Thymus (tissue), 11 donors: Measurements from ENCODE around the gene ERC1. TPM values are rescaled to one million over a fixed set of nuclear protein-coding genes. Genes with fewer than 3 reads are reported as not detected.

Experiments
- DNase-seq, 9 donors: peaks; one replicate each; pipeline ENCODE4 v3.0.0-alpha.2; 2013; ENCODE audit warnings: low spot score in 9 of 9, low read depth in 6 of 9, missing footprints in 1 of 9
- H3K27ac ChIP-seq, 2 donors: one replicate each; pipeline ENCODE4 v1.5.1; 2013; ENCODE audit warnings: control low read depth in 1 of 2, low read depth in 1 of 2, low read length in 1 of 2, mild to moderate bottlenecking in 1 of 2, moderate library complexity in 1 of 2
- H3K27me3 ChIP-seq, 2 donors: one replicate each; pipeline ENCODE4 v1.5.1; 2013; ENCODE audit warnings: low read length in 1 of 2; ENCODE audit not compliant: control insufficient read depth in 2 of 2, insufficient read depth in 1 of 2
- H3K36me3 ChIP-seq, 2 donors: one replicate each; pipeline ENCODE4 v1.5.1; 2013; ENCODE audit warnings: low read length in 1 of 2, mild to moderate bottlenecking in 1 of 2, moderate library complexity in 1 of 2; ENCODE audit not compliant: control insufficient read depth in 2 of 2, insufficient read depth in 2 of 2
- H3K4me1 ChIP-seq, 2 donors: one replicate each; pipeline ENCODE4 v1.5.1; 2013; ENCODE audit warnings: low read length in 2 of 2; ENCODE audit not compliant: control insufficient read depth in 2 of 2, insufficient read depth in 2 of 2
- H3K4me3 ChIP-seq, 2 donors: one replicate each; pipeline ENCODE4 v1.5.1; 2013; ENCODE audit warnings: low read length in 2 of 2, control low read depth in 1 of 2, mild to moderate bottlenecking in 1 of 2
- H3K9me3 ChIP-seq, 2 donors: one replicate each; pipeline ENCODE4 v1.5.1; 2013; ENCODE audit warnings: low read length in 1 of 2, mild to moderate bottlenecking in 1 of 2; ENCODE audit not compliant: control insufficient read depth in 2 of 2, insufficient read depth in 1 of 2
- whole genome bisulfite sequencing: extraction: QIAGEN DNeasy Blood & Tissue Kit; methylation state at CpG from one replicate; pipeline ENCODE4 v1.1.7; 2013; 5-methylcytosine and 5-hydroxymethylcytosine counted together
- polyA plus RNA-seq: library from polyadenylated mRNA; stranded (reverse); fragments of 200-250 nt; gene quantifications from one replicate; pipeline ENCODE4 v1.2.3, GENCODE V29; 2013
- total RNA-seq: library from RNA; stranded (reverse); fragments of 120-200 nt; gene quantifications from one replicate; pipeline ENCODE4 v1.2.4, GENCODE V29; 2013
- donor health status: healthy.

Gene ERC1
- total and polyA plus RNA-seq, 2 donors, result 4.2 to 13.8 TPM

DNA sequence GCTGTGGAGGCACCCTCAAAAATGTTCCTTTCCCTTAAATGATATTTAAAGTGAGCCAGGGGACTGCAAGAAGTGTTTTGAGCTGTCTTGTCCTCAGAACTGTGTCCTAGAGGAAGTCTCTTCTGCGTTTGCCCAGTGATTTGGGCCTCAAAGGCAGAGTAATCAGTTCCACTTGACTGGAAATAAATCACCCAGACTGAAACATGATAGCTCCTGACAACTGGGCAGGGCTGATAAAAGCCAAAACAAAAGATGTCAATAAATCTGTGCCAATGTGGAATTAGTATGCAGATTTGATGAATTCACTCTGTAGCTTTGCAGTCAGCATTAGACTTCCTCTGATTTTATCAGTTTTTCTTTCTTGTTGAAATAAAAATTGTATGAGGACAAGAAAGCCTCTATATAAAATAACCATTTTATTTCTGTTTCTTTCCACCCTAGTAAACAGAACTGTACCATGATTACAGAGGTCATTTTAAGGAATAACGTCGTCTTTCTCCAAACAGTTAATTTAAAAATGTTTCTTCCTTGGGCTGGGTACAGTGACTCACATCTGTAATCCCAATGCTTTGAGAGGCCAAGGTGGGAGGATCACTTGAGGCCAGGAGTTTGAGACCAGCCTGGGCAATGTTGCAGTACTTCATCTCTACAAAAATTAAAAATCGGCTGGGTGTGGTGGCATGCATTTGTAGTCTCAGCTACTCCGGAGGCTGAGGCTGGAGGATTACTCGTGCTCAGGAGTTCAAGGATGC, 180.8 kb downstream of the ERC1 start:
- H3K27ac ChIP-seq, result no peak overlapping the region
- no peaks in the 10 kb centered on the region for H3K27me3 ChIP-seq
- no peaks in the 10 kb centered on the region for H3K9me3 ChIP-seq
- no peak overlapping the region for H3K4me3 ChIP-seq
- WGBS, result 97% methylated on average over 6 of the region's 6 CpGs
- DNase-seq, result no peak
- H3K4me1 ChIP-seq, result no peaks in the 10 kb centered on the region
- peaks cover 0 to 5% of the 10 kb centered on the region in 2 donors for H3K36me3 ChIP-seq

DNA sequence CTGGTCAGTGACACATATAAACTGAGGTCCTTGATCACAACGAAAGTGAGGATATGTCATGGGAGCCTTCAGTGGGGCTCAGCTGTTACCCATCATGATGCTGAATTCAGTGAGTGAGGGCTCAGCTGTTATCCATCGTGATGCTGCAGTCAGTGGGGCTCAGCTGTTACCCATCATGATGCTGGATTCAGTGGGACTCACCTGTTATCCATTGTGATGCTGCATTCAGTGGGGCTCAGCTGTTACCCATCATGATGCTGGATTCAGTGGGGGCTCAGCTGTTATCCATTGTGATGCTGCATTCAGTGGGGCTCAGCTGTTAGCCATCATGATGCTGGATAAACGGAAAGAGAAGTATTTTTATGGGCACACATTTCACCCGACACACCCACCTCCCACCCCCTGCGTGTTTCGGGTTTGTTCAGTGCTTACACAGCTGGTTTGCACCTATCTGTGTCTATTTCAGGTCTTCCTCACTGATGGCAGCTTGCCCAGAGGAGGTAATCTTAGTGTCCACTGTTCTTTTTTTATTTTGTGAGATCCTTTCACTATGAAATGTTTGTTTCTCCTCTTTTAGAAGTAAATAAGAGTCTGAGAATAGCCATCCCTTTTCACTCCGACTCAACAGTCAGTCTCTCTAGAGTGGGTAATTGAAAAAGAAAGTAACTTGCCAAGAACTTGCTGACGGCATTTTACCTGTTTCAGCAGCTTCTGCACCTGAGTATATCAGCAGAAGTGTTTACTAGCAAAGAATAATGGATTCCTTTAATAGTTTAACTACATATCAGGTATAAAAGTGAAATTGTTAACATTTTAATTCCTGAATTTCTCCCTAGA, 183.0 kb downstream of the ERC1 start:
- H3K9me3 ChIP-seq, result no peaks in the 10 kb centered on the region
- no peaks in the 10 kb centered on the region for H3K27me3 ChIP-seq
- no peak overlapping the region for H3K27ac ChIP-seq
- H3K36me3 ChIP-seq, result no peaks in the 10 kb centered on the region
- 97% methylated on average over 8 of the region's 8 CpGs for WGBS
- DNase-seq, result no peak
- H3K4me3 ChIP-seq, result no peak overlapping the region
- H3K4me1 ChIP-seq, result no peaks in the 10 kb centered on the region

DNA sequence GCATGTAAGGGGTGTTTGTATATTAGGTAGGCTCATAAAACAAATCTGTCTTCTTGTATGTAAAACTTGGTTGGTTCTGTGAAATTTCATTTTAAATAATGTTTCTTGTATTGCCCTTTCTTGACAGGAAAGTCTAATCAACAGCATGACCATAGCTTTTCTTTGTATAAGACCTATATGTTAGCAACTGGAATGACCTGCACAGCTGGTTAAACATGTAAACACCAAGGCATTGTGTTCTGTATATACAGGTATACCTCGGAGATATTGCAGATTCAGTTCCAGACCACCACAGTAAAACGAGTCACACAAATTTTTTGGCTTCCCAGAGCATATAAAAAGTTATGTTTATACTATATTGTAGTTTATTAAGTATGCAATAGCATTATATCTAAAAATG, 183.6 kb downstream of the ERC1 start:
- Histone ChIP-seq H3K36me3 (no peaks in the 10 kb centered on the region), H3K4me1 (no peaks in the 10 kb centered on the region), H3K27me3 (no peaks in the 10 kb centered on the region), H3K9me3 (no peaks in the 10 kb centered on the region), H3K27ac (no peak overlapping the region), H3K4me3 (no peak overlapping the region)
- DNase-seq, result no peak
- 89% methylated on average over 2 of the region's 2 CpGs for WGBS

DNA sequence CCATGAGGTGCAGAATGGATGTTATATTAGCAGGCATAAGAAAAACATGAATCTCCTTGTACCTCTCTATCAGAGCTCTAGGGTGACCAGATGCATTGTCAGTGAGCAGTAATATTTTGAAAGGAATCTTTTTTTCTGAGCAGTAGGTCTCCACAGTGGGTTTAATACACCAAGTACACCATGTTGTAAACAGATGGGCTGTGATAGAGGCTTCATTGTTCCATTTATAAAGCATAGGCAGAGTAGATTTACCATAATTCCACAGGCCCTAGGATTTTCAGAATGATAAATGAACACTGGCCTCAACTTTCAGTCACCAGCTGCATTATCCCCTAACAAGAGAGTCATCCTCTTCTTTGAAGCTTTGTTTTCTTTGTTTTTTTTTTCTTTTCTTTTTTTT, 185.2 kb downstream of the ERC1 start:
- H3K4me1 ChIP-seq, result no peaks in the 10 kb centered on the region
- H3K36me3 ChIP-seq, result no peaks in the 10 kb centered on the region
- DNase-seq, result no peak
- no peak overlapping the region for H3K27ac ChIP-seq
- H3K9me3 ChIP-seq, result no peaks in the 10 kb centered on the region
- H3K27me3 ChIP-seq, result no peaks in the 10 kb centered on the region
- H3K4me3 ChIP-seq, result no peak overlapping the region

DNA sequence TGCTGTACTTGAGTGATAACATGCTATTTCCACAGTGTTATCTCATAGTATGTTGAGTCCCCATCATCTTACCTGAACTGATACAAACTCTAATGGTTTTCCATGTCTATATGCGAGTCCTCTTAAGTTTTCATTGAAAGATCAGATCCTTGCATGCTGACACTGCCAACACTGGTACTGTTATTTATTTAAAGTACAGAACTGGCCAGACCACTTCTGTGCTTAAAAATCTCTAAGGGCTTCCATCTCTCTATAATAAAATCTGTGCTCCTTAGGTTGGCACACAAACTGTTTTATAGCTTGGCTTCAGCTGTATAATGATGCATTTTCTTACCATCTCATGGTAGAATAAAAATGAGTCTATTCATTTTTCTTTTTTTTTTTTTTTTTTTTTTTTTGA, 188.1 kb downstream of the ERC1 start:
- Histone ChIP-seq H3K4me3 (no peak overlapping the region), H3K27ac (no peak overlapping the region), H3K4me1 (no peaks in the 10 kb centered on the region), H3K27me3 (no peaks in the 10 kb centered on the region), H3K36me3 (no peaks in the 10 kb centered on the region), H3K9me3 (no peaks in the 10 kb centered on the region)
- no peak for DNase-seq
- 96% methylated on average over 1 of the region's 1 CpG for WGBS

DNA sequence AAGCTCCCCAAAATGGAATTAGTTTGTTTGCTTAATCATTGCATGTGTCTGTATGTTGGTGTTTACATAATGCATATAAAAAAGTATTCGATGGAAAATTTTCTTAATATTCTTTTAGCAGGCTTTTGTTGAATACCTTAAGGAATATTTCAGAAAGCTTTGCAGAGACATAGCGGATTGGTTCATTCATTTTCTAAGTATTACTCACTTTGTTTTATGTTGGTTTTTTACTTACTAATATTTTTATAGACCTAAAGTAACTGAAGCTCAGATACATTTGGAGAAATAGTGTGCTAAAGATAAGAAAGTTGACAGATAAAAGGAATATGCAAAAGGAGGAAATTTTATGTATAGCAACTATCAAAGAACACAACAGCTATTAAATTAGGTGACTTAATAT, 191.0 kb downstream of the ERC1 start:
- no peak overlapping the region for H3K4me3 ChIP-seq
- no peak for DNase-seq
- H3K27ac ChIP-seq, result no peak overlapping the region
- no peaks in the 10 kb centered on the region for H3K9me3 ChIP-seq
- H3K27me3 ChIP-seq, result no peaks in the 10 kb centered on the region
- H3K4me1 ChIP-seq, result no peaks in the 10 kb centered on the region
- WGBS, result 99% methylated on average over 2 of the region's 2 CpGs
- H3K36me3 ChIP-seq, result peaks cover 0 to 3% of the 10 kb centered on the region in 2 donors

DNA sequence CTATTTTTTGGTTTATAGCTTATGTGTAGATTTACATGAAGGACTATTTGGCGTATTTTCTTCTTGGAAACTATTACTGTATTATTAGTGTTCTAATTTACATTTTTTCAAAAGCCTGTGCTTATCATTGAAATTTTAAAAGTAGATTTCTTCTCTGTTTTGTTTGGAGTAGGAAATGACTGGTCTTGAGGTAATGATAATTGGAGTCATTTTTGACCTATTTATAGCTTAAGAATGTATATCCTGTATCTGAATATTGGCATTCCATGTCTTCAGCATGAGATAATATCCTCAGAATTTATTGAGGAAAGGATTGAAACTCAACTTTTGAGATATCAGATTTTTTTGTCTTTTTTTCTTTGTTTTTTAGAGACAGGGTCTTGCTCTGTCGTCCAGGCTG, 193.4 kb downstream of the ERC1 start:
- no peak for DNase-seq
- H3K4me1 ChIP-seq, result no peaks in the 10 kb centered on the region
- H3K36me3 ChIP-seq, result peaks cover 0 to 3% of the 10 kb centered on the region in 2 donors
- 97% methylated on average over 2 of the region's 2 CpGs for WGBS
- H3K9me3 ChIP-seq, result no peaks in the 10 kb centered on the region
- no peak overlapping the region for H3K27ac ChIP-seq
- H3K27me3 ChIP-seq, result no peaks in the 10 kb centered on the region
- H3K4me3 ChIP-seq, result no peak overlapping the region

DNA sequence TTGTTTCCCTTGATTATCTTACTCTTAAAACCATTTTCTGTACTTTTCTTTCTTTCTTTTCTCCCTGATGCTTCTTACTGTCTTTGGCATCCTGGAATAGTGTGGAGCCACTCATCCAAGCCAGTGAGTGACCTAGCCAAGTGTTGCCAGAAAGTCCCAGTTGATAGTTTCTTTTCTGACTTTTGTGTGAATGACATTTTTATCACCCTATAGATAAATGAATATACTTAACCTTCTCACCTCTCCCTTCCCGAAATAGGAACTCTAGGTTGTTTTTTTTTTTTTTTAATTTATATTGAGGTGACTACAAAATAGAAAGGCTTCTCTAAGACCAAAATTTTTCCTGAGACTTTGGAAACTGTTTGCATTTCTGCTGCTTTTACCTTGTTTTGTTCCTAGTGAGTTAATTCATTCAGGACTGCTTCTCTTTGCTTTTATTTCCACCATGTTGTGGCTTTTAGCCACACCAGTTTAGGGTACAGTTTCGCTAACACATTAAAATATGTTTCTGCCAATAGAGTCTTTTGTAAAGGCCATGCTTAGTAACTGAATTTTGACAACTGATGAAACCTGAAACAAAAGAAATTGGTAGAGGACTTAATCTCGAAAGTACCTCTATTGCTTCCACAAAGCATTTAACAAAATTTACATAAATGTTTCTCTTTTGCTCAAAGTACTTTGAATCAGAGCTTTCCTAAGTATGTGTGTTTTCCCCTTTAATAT, 194.6 kb downstream of the ERC1 start:
- H3K27ac ChIP-seq, result no peak overlapping the region
- no peak overlapping the region for H3K4me3 ChIP-seq
- H3K27me3 ChIP-seq, result no peaks in the 10 kb centered on the region
- H3K9me3 ChIP-seq, result no peaks in the 10 kb centered on the region
- 94% methylated on average over 3 of the region's 3 CpGs for WGBS
- no peak for DNase-seq
- no peaks in the 10 kb centered on the region for H3K4me1 ChIP-seq
- peaks cover 3 to 5% of the 10 kb centered on the region in 2 donors for H3K36me3 ChIP-seq

DNA sequence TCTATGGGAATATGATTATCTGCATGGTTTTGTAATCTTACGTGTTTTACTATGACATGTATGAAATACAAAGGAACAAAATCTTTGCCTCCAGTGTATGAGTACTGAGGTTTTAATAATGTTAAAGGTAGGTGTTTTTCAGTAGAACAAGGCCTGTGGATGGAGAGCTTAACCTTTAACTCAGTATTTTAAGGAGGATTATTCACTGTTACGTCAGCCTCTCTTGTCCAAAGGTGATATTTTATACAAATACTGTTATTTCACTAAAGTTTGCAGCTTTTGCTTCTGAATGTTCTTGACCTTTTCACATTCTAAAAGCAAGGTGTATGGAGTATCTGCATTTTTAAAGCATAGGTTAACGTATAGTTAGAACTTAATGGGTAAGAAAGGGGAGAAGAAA, 195.3 kb downstream of the ERC1 start:
- Histone ChIP-seq H3K27me3 (no peaks in the 10 kb centered on the region), H3K4me3 (no peak overlapping the region), H3K36me3 (peaks cover 3 to 5% of the 10 kb centered on the region in 2 donors), H3K4me1 (no peaks in the 10 kb centered on the region), H3K9me3 (no peaks in the 10 kb centered on the region), H3K27ac (no peak overlapping the region)
- 98% methylated on average over 3 of the region's 3 CpGs for WGBS
- DNase-seq, result no peak
